HUES48 (cell line): Measurements from ENCODE around the gene CDC42BPB.

Experiments used
- H3K27ac ChIP-seq: one replicate; pipeline ENCODE4 v1.7.0; 2013; ENCODE audit warnings: low read depth, low read length, inconsistent platforms
- H3K27me3 ChIP-seq: 2 replicates; pipeline ENCODE4 v1.6.1; 2013; ENCODE audit warnings: mild to moderate bottlenecking, low read length; ENCODE audit not compliant: control insufficient read depth, insufficient read depth
- H3K36me3 ChIP-seq: 2 replicates; pipeline ENCODE4 v1.6.1; 2013; ENCODE audit warnings: low read length; ENCODE audit not compliant: control insufficient read depth, insufficient read depth
- H3K4me1 ChIP-seq: 2 replicates; pipeline ENCODE4 v1.6.1; 2013; ENCODE audit warnings: mild to moderate bottlenecking, low read length; ENCODE audit not compliant: control insufficient read depth, insufficient read depth
- H3K4me3 ChIP-seq: 2 replicates; pipeline ENCODE4 v1.5.1; 2013; ENCODE audit warnings: mild to moderate bottlenecking, low read depth, low read length
- H3K9ac ChIP-seq: 2 replicates; pipeline ENCODE4 v1.6.1; 2013; ENCODE audit warnings: mild to moderate bottlenecking, low read depth, low read length, moderate library complexity
- H3K9me3 ChIP-seq: 2 replicates; pipeline ENCODE4 v1.6.1; 2013; ENCODE audit warnings: low read length; ENCODE audit not compliant: control insufficient read depth, insufficient read depth

The CDC42BPB gene

DNA sequence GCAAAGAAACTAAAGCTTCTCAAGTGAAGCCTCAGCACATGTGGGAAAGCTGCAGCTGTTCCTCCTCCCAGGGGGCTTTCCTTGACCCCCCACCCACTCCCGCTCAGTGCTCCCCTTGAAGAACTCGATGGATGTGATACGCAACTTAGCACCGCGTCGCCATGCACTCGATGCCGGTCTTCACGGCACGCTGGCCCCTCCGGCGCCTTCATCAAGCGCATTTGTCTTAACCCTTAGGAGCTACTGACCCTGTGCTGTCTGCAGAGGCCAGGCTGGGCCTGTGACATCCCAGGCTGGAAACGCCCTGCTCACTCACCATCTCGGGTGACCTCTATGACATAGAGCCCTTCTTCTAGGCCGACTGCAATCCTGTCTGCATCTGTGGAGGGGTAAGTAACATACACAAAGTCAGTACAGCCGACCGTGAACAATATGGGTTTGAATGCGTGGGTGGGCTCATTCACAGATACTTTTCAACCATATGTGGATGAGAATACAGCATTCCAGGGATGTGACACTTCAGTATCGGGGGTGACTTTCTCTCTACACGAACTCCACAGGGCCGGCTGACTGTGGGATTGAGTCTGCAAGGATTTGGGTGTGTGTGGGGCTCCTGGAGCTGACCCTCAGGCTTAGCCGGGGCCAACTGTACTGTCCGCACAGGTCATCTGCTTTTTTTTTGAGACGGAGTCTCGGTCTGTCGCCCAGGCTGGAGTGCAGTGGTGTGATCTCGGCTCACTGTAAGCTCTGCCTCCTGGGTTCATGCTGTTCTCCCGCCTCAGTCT is 111.8 kb downstream of the CDC42BPB start:
- Histone ChIP-seq H3K9me3 (no peaks in the 10 kb centered on the region), H3K27ac (no peak overlapping the region), H3K27me3 (no peaks in the 10 kb centered on the region), H3K36me3 (peaks cover 89% of the 10 kb centered on the region), H3K4me3 (no peak overlapping the region), H3K4me1 (no peaks in the 10 kb centered on the region), H3K9ac (no peak overlapping the region)

DNA sequence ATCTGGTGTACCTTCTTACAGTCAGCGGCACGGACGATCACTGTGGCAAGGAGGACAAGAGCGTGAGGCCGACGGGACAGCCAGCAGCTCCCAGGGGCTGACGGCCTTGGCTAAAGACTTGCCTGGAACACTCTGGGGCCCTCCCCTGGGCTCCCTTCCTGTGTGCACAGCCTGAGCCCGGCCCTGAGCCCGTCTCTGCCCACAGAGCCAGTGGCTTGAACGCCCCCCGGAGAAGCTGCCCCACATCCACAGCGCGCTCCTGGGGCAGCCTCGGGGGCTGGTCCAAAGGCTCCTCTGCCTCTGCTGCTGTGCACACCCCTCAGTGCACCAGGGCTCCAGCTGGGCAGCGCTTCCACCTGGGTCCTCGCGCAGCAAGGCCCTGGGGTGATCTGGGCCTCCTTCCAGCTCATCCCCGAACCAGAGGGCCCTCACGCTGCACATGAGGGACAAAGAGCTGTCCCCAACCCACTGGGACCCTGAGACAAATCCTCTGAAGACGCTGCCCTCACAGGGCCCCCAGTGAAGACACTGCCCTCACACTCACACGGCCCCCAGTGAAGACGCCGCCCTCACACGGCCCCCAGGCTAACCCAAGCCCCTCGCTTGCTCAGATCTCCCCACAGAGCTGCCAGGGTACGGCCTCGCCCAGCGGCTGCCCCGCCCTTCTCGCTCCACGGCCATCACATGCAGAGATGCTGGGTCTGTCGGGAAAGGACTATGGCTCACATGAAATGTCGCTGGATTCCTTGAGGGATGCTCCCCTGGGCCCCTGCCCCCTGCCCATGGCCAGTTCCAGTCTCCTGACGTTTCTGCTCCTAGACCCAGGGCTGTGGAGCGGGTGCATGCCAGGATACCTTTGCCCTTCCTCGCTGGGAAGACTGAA is 112.7 kb downstream of the CDC42BPB start:
- Histone ChIP-seq H3K4me1 (no peaks in the 10 kb centered on the region), H3K9me3 (no peaks in the 10 kb centered on the region), H3K27me3 (no peaks in the 10 kb centered on the region), H3K9ac (no peak overlapping the region), H3K36me3 (peaks cover 89% of the 10 kb centered on the region), H3K4me3 (no peak overlapping the region), H3K27ac (no peak overlapping the region)

DNA sequence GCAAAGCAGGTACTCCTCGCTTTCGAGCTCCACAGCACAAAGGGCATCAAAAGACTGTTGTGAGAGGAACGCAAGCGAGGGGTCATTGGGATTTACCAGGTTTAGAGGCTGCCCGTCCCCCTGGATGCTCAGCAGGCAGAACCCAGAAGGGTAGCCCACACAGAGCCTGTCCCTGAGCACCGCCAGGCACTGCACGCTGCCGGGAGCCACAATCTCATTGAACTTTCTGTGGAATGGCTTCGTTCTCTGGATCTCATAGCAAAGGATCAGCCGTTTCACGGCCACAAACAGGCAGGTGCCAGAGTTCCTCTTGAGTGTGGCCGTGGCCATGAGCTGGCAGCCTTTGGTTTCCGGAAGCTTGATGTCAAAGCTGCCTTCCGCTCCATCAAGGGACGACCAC is 113.4 kb downstream of the CDC42BPB start:
- Histone ChIP-seq H3K9me3 (no peaks in the 10 kb centered on the region), H3K4me3 (no peak overlapping the region), H3K27ac (no peak overlapping the region), H3K36me3 (peaks cover 89% of the 10 kb centered on the region), H3K4me1 (no peaks in the 10 kb centered on the region), H3K27me3 (no peaks in the 10 kb centered on the region), H3K9ac (no peak overlapping the region)

DNA sequence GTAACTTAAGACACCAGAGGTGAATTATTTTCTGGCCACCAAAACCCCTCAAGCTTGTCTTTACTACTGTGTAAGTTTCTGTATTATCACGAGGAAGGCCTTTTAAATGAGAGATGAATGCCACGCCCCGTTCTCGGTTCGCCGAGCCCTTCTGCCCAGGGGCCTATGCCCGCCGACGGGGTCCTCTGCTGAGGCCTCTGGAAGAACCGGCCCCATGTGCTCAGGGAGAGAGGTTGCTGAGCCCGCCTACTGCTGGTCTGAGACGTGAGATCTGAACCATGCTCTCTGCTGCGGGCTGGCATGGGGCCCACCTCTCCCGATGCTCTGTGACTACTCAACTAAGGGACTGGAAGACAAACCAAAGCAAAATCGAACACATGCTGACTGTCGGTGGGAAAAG is 113.9 kb downstream of the CDC42BPB start:
- Histone ChIP-seq H3K9ac (no peak overlapping the region), H3K27me3 (no peaks in the 10 kb centered on the region), H3K4me1 (no peaks in the 10 kb centered on the region), H3K36me3 (peaks cover 85% of the 10 kb centered on the region), H3K4me3 (no peak overlapping the region), H3K9me3 (no peaks in the 10 kb centered on the region), H3K27ac (no peak overlapping the region)

DNA sequence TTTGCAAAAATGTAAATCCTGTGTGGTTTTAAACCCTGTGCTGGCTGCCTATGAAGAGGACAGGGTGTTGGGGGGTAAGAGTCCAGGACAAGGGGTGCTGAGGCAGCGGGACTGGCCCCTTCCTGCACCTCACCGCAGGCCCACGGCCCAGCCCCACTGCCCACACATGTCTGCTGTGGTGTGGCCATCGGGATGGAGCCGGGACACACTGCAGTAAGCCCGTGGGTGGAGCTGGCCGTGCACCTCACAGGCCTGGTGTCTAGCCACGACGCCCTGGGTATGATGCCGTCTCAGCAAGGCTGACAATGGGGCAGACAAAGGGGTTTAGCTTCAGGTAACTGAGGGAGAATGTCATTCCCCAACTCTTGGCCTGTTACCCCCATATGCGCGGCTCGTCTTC is 115.3 kb downstream of the CDC42BPB start:
- Histone ChIP-seq H3K9ac (no peak overlapping the region), H3K9me3 (no peaks in the 10 kb centered on the region), H3K27me3 (no peaks in the 10 kb centered on the region), H3K36me3 (peaks cover 88% of the 10 kb centered on the region), H3K27ac (no peak overlapping the region), H3K4me3 (no peak overlapping the region), H3K4me1 (no peaks in the 10 kb centered on the region)

DNA sequence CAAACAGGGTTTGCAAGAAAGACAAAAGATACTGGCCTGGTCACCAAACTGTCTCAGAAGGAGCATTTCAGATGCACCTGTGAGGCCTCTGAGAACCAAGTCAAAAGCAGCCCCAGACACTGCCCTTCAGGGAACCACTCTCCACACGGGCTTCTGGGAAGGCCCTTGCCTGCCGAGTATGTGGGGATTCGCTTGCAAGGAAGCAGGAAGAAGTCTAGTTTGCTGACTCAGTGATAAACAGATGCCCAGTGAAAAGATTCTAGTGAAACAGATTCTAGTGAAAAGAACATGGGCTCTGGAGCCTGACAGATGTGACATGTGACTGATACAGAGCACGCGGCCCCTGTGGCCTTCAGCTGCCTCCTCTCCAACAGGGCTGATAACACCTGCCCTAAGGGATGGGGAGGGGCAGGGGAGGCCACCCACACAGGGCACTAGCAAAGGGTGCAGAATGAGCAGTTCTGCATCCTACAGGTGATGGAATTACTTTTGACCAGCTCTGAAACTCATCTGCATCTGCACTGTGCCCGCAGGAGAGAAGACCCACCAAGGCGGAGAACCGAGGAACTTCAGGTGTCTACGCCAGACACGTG is 115.8 kb downstream of the CDC42BPB start:
- no peak overlapping the region for H3K4me3 ChIP-seq
- H3K27ac ChIP-seq, result no peak overlapping the region
- H3K4me1 ChIP-seq, result no peaks in the 10 kb centered on the region
- H3K9ac ChIP-seq, result no peak overlapping the region
- no peaks in the 10 kb centered on the region for H3K9me3 ChIP-seq
- no peaks in the 10 kb centered on the region for H3K27me3 ChIP-seq
- H3K36me3 ChIP-seq, result peaks cover 82% of the 10 kb centered on the region

DNA sequence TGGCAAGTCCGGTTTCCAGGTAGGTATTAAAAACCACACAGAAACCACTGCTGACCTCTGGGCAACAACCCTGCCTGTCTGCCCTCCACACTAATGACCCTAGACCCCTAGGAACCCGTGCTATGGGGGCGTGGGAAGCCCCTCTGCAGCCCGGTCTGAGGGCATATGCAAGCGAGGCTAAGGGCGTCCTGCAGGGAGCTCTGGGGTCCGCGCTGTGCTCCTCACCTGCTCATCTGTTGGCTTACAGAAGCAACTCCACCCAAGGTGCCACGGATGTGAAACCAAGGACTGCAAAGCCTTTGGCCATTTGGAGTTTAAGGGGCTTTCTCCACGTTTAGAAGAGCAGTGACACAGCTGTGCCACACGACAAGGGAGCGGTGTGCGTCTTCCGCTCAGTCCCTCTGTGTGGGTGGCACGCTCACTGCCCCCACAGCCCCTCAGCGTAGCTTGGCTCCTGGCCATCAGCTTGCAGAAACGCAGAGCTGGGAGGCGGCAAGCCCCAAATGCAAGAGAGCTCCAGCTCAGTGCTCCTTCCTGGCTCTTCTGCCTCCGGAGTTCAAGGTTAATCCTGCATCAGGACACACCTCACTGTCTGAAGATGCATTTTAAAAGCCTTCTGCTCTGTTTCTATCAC is 116.5 kb downstream of the CDC42BPB start:
- Histone ChIP-seq H3K9ac (no peak overlapping the region), H3K36me3 (peaks cover 77% of the 10 kb centered on the region), H3K27ac (no peak overlapping the region), H3K4me3 (no peak overlapping the region), H3K27me3 (no peaks in the 10 kb centered on the region), H3K9me3 (no peaks in the 10 kb centered on the region), H3K4me1 (no peaks in the 10 kb centered on the region)

DNA sequence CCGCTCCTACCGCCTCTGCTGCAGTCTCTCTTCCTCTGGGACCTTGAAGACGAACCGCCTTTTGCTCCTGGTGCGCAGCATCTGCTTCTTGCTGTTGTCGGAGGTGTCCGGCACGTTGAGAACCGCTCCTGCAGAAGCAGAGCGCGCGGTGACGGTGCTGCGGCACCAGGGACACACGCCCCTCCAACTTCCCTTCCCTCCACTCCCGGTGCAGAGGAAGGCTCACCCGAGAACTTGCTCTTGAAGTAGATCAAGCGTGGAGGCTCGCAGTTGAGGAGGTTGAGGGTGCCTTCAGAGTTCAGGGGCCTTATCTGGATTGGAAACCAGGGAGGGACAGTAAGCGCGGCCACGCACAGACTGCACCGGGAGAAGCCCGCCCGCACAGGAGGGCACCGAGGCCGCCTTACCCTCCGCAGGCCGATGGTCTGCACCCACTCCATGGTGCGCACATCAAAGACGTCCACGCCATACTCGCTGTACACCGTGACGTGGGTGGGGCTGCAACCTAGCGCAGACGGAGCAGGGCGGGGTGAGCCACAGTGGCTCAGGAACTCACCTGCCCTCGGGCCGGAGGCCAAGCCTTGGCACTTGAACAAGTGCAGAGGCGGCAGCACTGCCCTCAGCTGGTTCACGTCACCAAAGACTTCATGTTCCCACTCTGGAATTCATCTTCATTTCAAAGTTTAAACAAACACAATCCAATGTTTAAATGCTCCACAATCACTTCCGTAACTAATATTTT is 117.4 kb downstream of the CDC42BPB start:
- no peaks in the 10 kb centered on the region for H3K9me3 ChIP-seq
- H3K4me3 ChIP-seq, result no peak overlapping the region
- H3K27me3 ChIP-seq, result no peaks in the 10 kb centered on the region
- no peak overlapping the region for H3K27ac ChIP-seq
- peaks cover 69% of the 10 kb centered on the region for H3K36me3 ChIP-seq
- H3K4me1 ChIP-seq, result no peaks in the 10 kb centered on the region
- no peak overlapping the region for H3K9ac ChIP-seq

DNA sequence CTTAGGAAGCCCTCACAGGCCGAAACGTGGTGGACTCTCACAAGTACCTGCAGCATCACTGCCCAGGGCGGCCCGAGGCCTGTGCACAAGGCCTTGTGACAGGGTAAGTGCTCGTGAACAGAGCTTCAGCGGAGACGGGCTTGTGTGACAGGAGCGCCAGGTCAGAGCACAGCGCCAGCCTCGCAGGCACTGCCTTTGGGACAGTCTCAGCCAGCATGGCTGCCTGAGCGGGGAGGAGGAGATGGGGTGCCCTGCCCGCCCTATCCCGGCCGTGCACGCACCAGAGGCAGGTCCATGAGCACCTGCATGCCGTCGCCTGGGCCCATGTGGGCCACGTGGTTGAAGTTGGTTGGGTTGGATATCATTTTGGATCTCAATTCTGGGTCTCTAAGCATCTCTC is 118.0 kb downstream of the CDC42BPB start:
- Histone ChIP-seq H3K9me3 (no peaks in the 10 kb centered on the region), H3K4me1 (no peaks in the 10 kb centered on the region), H3K4me3 (no peak overlapping the region), H3K27ac (no peak overlapping the region), H3K9ac (no peak overlapping the region), H3K36me3 (peaks cover 62% of the 10 kb centered on the region), H3K27me3 (no peaks in the 10 kb centered on the region)

DNA sequence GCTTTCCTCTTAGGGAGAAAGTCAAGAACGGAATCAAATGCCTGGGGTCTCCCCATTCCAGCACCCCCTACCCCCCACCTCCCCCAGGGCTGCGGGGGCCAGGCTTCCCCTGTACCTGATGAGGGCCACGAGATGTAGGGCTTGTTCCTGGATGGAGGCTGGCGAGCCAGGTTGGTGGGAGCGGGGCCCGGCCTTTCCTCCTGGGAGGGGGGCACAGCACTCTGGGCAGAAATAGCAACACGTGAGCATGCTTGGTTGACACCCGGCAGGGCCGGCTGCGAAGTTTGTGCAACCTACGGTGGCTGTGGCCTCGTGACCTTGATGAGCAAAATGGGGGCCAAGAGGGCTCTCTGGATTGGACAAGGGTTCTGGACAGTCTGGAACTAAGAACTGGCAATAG is 119.2 kb downstream of the CDC42BPB start:
- Histone ChIP-seq H3K27me3 (no peaks in the 10 kb centered on the region), H3K4me3 (no peak overlapping the region), H3K9ac (no peak overlapping the region), H3K4me1 (no peaks in the 10 kb centered on the region), H3K9me3 (no peaks in the 10 kb centered on the region), H3K36me3 (peaks cover 57% of the 10 kb centered on the region), H3K27ac (no peak overlapping the region)
